ENCODE results near the gene TUBB1. TPM values are rescaled to one million over a fixed set of nuclear protein-coding genes. Genes with fewer than 3 reads are reported as not detected.

Gene TUBB1
- total and polyA plus RNA-seq, 2 experiments from 2014 or later: 0.03 TPM; not detected in 1

- TF ChIP-seq, protein P1, sequence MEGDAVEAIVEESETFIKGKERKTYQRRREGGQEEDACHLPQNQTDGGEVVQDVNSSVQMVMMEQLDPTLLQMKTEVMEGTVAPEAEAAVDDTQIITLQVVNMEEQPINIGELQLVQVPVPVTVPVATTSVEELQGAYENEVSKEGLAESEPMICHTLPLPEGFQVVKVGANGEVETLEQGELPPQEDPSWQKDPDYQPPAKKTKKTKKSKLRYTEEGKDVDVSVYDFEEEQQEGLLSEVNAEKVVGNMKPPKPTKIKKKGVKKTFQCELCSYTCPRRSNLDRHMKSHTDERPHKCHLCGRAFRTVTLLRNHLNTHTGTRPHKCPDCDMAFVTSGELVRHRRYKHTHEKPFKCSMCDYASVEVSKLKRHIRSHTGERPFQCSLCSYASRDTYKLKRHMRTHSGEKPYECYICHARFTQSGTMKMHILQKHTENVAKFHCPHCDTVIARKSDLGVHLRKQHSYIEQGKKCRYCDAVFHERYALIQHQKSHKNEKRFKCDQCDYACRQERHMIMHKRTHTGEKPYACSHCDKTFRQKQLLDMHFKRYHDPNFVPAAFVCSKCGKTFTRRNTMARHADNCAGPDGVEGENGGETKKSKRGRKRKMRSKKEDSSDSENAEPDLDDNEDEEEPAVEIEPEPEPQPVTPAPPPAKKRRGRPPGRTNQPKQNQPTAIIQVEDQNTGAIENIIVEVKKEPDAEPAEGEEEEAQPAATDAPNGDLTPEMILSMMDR (IDR thresholded peaks at IDR 0.05; ENCODE audit: low read depth, low read length): no peak
- Histone ChIP-seq H3K4me3 (no peak overlapping the region), H3K4me1 (ENCODE audit: low read depth) (peaks cover 29% of the 10 kb centered on the region), H3K36me3 (no peaks in the 10 kb centered on the region), H3K27ac (no peak overlapping the region), H3K9me3 (ENCODE audit: low read depth) (no peaks in the 10 kb centered on the region), H3K27me3 (no peaks in the 10 kb centered on the region)
- DNase-seq (ENCODE audit: low read depth in 1 of 2, low spot score in 1 of 2): no peak
Measured at GRCh38 chr20:59013031-59013951, 5.9 kb upstream of the TUBB1 start.

DNA sequence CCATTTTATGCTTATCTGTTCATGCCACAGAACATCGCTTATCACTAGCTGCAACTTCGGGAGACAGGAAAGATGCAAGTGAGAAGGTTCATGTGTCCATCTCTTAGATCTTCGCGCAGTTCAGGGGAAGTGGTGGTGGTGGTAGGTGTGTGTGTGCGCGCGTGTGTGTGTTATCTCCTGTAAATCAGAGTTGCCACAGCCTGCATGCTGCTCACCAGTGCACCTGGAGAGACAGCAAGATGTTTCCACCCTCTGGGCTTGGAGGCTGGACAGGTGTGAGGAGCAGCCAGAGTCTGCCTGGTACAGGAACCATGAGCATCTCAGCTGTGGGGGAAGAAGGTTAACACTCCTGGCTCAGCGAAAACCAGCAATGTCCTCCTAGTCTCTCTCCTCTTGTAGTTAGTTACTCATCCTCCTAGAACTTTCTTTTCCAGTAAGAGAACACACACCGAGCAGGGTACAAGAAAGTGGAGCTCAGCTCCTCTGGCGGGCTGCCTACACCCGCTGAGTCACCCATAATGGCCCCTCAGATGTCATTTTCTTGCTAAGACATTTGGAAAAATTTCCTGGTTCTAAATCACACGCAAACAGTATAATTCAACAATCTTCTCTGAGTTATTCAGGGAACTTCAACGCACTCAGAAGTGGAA is 5.1 kb upstream of the TUBB1 start:
- peak in 1 of 2 donors; percentile 18 for DNase-seq (ENCODE audit: low read depth in 1 of 2, low spot score in 1 of 2)
- no peaks in the 10 kb centered on the region for H3K27me3 ChIP-seq
- TF ChIP-seq, protein P1 (IDR thresholded peaks at IDR 0.05; ENCODE audit: low read depth, low read length): no peak
- H3K4me1 ChIP-seq (ENCODE audit: low read depth): peaks cover 29% of the 10 kb centered on the region
- no peak overlapping the region for H3K4me3 ChIP-seq
- H3K27ac ChIP-seq: peak overlapping the region; percentile 54
- H3K9me3 ChIP-seq (ENCODE audit: low read depth): no peaks in the 10 kb centered on the region
- H3K36me3 ChIP-seq: no peaks in the 10 kb centered on the region

DNA sequence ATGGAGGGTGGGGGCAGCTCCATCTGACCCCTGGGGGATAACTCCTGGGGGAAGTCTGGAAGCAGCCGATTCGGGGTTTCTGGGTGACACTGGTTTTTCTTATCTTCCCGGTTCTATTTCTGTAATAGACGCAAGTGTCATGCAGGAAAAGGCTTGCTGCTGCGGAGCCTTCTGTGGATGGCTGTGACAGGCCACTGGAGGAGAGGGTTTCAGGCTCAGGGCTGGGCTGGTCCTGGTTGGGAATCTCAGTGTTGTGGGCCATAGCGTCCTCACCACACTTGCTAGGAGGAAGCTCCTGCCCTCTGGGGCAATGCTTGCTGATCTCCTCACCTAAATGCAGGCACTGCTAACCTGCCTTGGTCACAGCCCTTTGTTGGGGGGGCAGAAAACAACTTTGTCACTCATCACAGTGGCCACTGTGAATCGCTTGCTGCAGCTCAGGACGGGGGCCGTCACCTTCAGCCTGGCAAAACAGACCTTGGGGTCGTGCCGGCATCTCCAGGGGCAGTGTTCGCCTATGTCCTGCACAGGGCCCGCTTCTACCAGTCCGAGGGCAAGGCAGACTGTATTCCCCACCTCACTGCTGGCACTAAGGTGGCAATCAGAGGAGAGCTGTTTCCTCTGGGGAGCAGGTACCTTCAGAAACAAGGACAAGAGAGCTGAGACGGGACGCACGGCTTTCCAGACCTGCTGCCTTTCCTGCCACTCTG is 4.4 kb upstream of the TUBB1 start:
- Histone ChIP-seq H3K27me3 (no peaks in the 10 kb centered on the region), H3K9me3 (ENCODE audit: low read depth) (no peaks in the 10 kb centered on the region), H3K27ac (peak overlapping the region; percentile 54), H3K4me1 (ENCODE audit: low read depth) (peaks cover 29% of the 10 kb centered on the region), H3K4me3 (no peak overlapping the region), H3K36me3 (no peaks in the 10 kb centered on the region)
- DNase-seq (ENCODE audit: low read depth in 1 of 2, low spot score in 1 of 2): no peak
- TF ChIP-seq, protein P1 (IDR thresholded peaks at IDR 0.05; ENCODE audit: low read depth, low read length): no peak

GRCh38 chr20:59015411-59015810 is 3.8 kb upstream of the TUBB1 start:
- DNase-seq (ENCODE audit: low read depth in 1 of 2, low spot score in 1 of 2): no peak
- H3K27ac ChIP-seq: peak overlapping the region; percentile 54
- no peaks in the 10 kb centered on the region for H3K36me3 ChIP-seq
- peaks cover 29% of the 10 kb centered on the region for H3K4me1 ChIP-seq (ENCODE audit: low read depth)
- TF ChIP-seq, protein P1 (IDR thresholded peaks at IDR 0.05; ENCODE audit: low read depth, low read length): no peak
- no peaks in the 10 kb centered on the region for H3K9me3 ChIP-seq (ENCODE audit: low read depth)
- H3K4me3 ChIP-seq: no peak overlapping the region
- no peaks in the 10 kb centered on the region for H3K27me3 ChIP-seq
